SK-N-SH treated with all-trans-retinoic acid at 6 μM for 48 hours (cell line): Measurements from ENCODE around the gene CDC14C.

Experiments
- CREB5 ChIP-seq: fragments of 250-450 bp; sonication (Bioruptor Pico); IDR thresholded peaks from 2 replicates; pipeline ENCODE4 v1.5.1; 2020; ENCODE audit warnings: low read depth, mild to moderate bottlenecking, moderate library complexity
- ESRRG ChIP-seq: fragments of 250-450 bp; sonication (Bioruptor Pico); IDR thresholded peaks from 2 replicates; pipeline ENCODE4 v1.6.1; 2021; ENCODE audit warnings: mild to moderate bottlenecking
- OSR1 ChIP-seq: fragments of 250-450 bp; sonication (Bioruptor Pico); IDR thresholded peaks from 2 replicates; pipeline ENCODE4 v1.8.0; 2022; ENCODE audit warnings: moderate library complexity, mild to moderate bottlenecking, inconsistent platforms
- PATZ1 ChIP-seq: fragments of 250-450 bp; sonication (Bioruptor Pico); IDR thresholded peaks from 2 replicates; pipeline ENCODE4 v1.8.0; 2020; ENCODE audit warnings: mild to moderate bottlenecking, moderate library complexity, borderline replicate concordance
- POU6F1 ChIP-seq: fragments of 250-450 bp; sonication (Bioruptor Pico); IDR thresholded peaks from 2 replicates; pipeline ENCODE4 v1.8.0; 2021; ENCODE audit warnings: low read depth, mild to moderate bottlenecking, moderate library complexity, borderline replicate concordance
- PPARA ChIP-seq: fragments of 250-450 bp; sonication (Bioruptor Pico); IDR thresholded peaks from 2 replicates; pipeline ENCODE4 v1.5.0; 2020; ENCODE audit warnings: mild to moderate bottlenecking, borderline replicate concordance
- RARB ChIP-seq: fragments of 250-450 bp; sonication (Bioruptor Pico); IDR thresholded peaks from 2 replicates; pipeline ENCODE4 v1.8.0; 2021; ENCODE audit warnings: mild to moderate bottlenecking, moderate library complexity
- TCF4 ChIP-seq: fragments of 250-450 bp; sonication (Bioruptor Pico); IDR thresholded peaks from 2 replicates; pipeline ENCODE4 v1.8.0; 2021; ENCODE audit warnings: mild to moderate bottlenecking, moderate library complexity, borderline replicate concordance
- ZFP30 ChIP-seq: fragments of 450-650 bp; formaldehyde crosslinking; IDR thresholded peaks from 2 replicates; pipeline ENCODE4 v1.5.0; 2022; ENCODE audit warnings: mild to moderate bottlenecking, moderate library complexity
- ZNF565 ChIP-seq: fragments of 450-650 bp; formaldehyde crosslinking; conservative IDR thresholded peaks from 2 replicates; pipeline ENCODE4 v1.5.0; 2020; ENCODE audit warnings: low read depth, mild to moderate bottlenecking, moderate library complexity
- ZNF70 ChIP-seq: fragments of 450-650 bp; formaldehyde crosslinking; IDR thresholded peaks from 2 replicates; pipeline ENCODE4 v1.5.0; 2020; ENCODE audit warnings: mild to moderate bottlenecking, moderate library complexity

- TF ChIP-seq OSR1 (CRISPR knock-in tag) (no peak), RARB (CRISPR knock-in tag) (no peak), ZFP30 (no peak), POU6F1 (CRISPR knock-in tag) (no peak), TCF4 (no peak), ZNF565 (CRISPR knock-in tag) (no peak), ZNF70 (no peak), CREB5 (no peak), ESRRG (no peak), PATZ1 (CRISPR knock-in tag) (no peak), PPARA (CRISPR knock-in tag) (no peak)
These were observed 39.7 kb downstream of the CDC14C start for GRCh38 chr7:48964074-48964473.
